NCI-H748 (cell line): ENCODE measurements around the gene NFATC1.

Experiments used
- DNase-seq: peaks from one replicate; lab custom pipeline; 2025; ENCODE audit not compliant: unreplicated experiment; lab: John Stamatoyannopoulos, UW

Gene NFATC1

GRCh38 chr18:79403723-79404566 is 8.2 kb downstream of the NFATC1 start:
- DNase-seq: peak; percentile 43

- peak; percentile 54 for DNase-seq
Measured at GRCh38 chr18:79404567-79404910, 8.8 kb downstream of the NFATC1 start.

DNA sequence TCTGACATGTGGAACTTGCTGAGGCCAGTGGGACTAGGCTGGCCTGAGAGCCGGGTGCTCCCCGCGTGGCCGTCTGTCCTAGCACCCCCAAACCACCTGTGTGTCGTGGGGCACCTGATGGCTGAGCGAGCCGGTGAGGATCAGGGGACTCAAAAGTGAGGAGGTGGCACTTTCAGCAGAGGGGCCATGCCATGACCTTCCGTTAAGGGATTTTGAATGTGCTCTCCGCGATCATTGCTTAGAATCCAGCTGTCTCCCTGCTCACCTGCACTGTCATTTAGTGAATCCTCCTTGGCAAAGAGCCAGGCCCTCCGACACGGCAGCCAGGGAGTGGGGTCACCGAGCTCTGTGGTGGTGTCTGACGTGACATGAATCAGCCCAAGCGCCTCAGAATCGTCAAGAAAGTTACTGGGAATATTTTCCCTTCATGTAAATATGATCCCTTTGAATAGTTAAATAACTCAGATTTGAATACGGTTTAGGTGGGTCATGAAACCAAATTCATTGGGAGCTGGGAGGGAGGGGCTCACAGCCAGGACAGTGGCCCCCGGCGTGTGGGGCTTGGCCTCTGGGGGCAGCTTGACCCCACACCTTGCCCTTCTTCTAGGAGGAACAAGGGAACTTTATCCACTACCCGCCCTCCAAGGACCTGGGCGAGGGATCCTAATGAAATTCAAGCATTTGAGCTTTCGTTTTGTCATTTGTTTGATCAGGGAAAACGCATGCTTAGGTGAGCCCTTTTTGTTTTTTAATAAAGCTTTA is 9.5 kb downstream of the NFATC1 start:
- peak; percentile 82 for DNase-seq

DNA sequence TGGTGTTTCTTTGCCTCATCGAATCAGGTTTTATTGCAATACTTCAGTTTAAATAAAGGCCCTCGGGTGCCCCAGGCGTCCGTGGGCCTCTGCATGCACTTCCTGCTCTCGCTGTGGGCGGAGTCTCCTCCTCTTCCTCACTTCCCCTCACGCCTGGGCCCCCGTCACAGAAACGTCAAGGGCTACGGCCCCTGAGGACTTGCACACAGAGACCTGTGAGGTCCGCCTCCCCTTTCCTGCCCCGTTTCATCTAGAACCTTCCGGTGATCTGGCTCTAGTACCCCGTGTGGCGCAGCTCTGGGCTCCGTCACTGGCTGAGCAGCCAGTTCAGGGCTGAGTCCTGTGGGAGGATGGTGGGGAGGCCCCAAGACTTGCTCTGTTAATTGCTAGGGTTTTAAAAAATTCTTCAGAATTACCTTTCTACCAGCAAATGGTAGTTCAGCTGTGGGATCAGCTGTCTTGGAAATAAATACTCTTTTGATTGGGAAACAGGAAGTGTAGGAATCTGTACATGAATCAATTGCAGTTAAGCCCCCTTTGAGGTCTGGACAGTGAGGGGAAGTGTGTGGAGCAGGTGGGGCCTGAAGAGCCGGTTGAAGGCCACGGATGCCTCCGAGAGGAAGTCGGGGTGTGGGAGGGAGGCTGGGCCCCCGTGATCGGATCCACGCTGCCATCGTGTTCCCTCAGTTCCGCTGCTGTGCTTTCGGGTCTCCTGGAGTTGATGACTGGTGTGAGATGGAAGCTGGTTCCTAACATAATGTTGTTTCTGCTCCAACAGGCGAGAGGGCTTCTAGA is 10.2 kb downstream of the NFATC1 start:
- no peak for DNase-seq

DNA sequence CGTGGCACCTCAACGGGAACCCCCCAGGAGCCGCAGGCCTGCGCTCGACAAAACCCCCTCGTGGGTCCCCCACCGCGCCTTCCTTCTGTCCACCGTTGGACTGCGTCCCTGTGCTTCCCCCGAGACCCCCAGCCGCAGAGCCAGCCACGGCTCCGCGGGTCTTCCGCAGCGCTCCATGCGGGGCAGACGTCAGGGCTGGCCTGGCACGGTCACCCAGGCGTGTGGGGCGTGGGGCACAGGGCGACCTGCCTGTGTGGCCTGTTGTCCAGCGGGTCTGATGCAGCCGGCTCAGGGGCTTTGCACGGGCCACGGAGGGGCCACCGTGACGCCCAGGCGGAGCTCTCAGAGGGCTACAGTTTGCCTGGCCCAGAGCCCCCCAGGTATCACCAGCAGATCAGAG is 11.0 kb downstream of the NFATC1 start:
- DNase-seq: no peak

- DNase-seq: no peak
Measured at GRCh38 chr18:79409313-79409712, 13.6 kb downstream of the NFATC1 start.

DNA sequence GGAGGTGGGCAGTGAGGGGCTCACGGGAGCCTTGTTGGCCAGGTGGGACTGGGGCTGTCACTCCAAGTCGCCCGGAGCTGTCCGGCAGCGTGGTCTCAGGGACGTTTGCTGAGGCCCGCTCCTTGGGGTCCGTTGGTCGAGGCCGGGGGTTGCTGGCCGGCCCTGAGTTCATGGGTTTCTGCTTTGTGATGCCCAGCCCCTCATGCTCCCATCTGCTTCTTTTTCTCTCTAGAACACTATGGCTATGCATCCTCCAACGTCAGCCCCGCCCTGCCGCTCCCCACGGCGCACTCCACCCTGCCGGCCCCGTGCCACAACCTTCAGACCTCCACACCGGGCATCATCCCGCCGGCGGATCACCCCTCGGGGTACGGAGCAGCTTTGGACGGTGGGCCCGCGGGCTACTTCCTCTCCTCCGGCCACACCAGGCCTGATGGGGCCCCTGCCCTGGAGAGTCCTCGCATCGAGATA is 14.5 kb downstream of the NFATC1 start:
- DNase-seq: no peak

- DNase-seq: no peak
Measured at GRCh38 chr18:79410731-79411613, 15.2 kb downstream of the NFATC1 start.

DNA sequence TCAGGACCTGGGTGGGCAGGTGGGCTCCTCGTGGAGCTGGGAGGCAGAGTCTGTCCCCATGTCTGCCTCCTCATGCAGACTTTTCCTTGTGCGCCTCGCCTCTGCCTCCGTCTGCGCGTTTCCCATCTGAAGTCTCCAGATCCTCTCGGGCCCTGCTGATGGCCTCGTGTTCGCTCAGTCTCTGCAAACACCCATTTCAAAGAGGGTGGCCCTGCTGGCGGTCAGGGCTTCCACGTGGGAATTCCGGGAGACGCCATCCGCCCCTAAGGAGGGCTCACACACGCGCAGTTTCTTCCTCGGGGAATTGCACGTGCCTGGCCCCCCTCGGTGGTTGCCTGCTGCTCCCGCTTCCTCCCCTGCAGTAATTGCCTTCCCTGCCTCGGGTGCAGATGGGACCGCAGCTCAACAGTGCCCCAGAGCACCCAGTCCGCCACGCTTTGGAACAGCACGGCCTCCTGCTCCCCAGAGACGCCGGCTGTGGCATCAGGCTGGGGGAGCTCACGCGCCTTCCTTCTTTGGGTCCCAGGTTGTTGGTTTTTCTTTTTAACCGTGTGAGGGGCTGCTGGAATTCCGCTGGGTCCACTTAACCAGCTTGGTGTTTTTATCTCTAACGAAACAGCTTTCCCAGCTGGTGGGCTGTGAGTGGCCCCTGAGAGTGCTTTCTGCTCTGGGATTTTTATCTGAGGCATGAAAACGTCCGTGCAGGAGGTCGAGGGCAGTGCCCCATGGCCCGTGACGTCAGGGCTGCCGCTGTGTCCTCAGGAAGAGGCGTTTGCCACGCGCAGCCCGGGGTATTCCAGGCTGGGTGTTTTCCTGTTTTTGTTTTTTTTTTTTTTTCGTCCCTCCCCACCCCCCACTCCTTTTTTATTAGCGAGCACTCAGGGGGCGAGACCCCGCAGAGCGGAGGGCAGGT is 16.1 kb downstream of the NFATC1 start:
- DNase-seq: no peak

GRCh38 chr18:79413025-79413424 is 17.3 kb downstream of the NFATC1 start:
- DNase-seq: no peak

- no peak for DNase-seq
Measured at GRCh38 chr18:79413426-79413825, 17.7 kb downstream of the NFATC1 start.

DNA sequence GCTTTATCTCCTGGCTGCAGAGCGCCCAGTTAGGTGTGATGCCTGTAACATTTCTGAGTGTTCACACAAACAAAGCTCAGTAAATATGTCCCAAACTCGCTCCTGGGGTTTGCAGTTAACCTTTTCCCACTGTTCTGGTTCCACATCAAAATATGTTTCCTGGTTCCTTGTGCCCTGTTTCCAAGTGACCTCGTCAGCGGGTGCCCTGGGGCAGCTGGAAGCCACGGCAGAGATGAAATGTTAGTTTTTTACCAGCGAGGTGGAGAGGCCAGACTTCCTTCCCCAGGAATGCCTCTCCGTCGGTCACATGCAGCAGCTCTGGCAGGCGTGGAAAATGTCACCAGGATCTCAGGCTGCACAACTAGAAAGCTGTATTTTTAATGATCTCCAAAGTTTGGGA is 18.2 kb downstream of the NFATC1 start:
- no peak for DNase-seq

DNA sequence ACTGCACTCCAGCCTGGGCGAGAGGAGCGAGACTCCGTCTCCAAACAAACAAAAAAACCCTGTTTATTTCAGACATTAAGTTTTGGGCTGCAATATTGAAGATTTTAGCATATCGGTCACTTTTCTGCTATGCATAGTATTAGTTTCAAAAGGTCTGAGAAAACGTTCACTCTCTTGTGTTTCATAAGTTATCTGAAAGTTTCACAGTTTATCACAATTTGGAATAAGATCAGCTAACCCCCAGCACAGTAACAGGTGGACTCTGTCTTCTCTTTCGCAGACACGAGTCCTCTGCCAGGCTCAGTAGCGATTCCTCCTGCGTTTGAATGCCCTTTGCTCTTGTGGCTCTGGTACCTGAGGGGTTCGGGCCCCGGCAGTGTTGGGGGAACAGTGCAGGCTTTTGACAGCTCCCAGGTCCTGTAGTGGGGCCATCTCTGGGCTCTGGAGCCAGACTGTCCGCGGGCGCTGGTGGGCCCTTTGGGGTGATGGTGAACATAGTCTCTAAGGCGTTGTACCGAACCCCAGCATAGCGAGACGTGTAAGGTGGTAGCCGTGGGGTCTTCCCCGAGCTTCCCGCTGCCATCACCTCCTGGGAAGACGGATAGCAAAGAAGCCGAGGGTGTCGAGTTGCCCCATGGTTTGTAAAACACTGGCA is 20.4 kb downstream of the NFATC1 start:
- DNase-seq: no peak

DNA sequence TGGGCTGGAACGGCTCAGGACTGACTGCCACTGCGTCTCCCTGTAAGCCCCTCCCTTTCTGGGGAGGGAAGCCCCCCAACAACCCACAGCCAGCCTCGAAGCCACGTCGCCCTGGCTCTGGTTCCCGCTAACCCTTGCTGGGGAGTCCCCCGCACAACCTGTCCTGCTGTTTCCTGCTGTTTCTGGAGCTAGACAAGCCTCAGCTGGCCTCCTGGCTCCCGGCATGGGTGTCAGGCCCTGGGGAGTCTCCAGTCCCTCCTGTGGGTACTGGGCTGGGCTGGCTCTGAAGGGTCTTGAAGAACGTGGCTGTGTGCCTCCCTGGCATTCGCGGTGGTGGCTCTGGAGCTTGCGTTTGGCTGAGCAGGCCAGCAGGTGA is 20.9 kb downstream of the NFATC1 start:
- DNase-seq: no peak

DNA sequence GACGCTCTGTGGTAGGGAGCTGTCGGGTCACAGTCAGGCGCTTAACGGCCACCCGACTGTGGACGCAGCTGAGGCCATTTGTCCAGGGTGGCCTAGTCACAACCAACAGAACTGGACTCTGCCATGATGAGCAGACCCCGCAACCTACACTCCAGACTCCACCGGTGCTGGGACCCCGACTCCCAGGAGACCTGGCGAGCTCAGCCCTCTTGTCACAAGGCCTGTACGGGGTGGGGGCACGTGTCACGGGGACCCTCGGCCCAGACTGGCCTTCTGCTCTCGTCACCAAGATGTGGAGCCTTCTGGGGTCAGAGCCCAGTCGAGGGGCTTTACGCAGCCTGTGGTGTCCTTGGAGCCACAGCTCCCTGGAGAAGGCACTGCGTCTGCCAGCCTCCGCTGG is 22.5 kb downstream of the NFATC1 start:
- no peak for DNase-seq

DNA sequence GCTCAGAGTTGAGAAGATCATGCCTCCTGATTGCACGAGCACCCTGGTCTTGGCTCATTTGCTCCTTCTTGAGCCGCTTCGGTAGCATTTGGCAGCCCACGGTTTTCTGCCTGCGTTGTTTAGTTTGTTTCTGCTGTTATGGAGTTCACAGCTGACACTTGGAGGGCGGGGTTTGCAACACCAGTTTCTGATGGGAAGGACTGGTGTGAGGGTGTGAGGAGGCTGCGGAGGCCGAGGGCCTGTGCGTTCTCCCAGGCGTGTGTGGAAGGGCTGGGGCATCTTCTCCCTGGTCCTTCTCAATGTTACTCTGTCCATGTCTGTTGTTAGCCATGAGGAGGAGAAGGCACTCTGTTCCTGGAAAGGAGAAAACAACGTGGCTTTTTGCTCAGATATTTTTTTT is 22.9 kb downstream of the NFATC1 start:
- no peak for DNase-seq

GRCh38 chr18:79420033-79420745 is 24.5 kb downstream of the NFATC1 start:
- DNase-seq: no peak

- DNase-seq: no peak
Measured at GRCh38 chr18:79421275-79421857, 25.6 kb downstream of the NFATC1 start.
